HepG2 (cell line): ENCODE data around the gene MGST2. TPM values are rescaled to one million over a fixed set of nuclear protein-coding genes. Genes with fewer than 3 reads are reported as not detected.

Experiments used
- ARNT2 ChIP-seq: sonication (generic); formaldehyde crosslinking; IDR thresholded peaks from 2 replicates; pipeline ENCODE4 v1.8.0; 2022; ENCODE audit warnings: mild to moderate bottlenecking, low read depth, missing genetic modification reagents, moderate library complexity
- CHD4 ChIP-seq: fragments of 200-600 bp; sonication (generic); IDR thresholded peaks from 2 replicates; pipeline ENCODE4 v1.7.0; 2017; ENCODE audit warnings: mild to moderate bottlenecking, low read length, borderline replicate concordance
- HHEX ChIP-seq: IDR thresholded peaks from 2 replicates; pipeline ENCODE4 v1.6.1; 2016; ENCODE audit warnings: control low read depth
- HMGXB4 ChIP-seq, 2 experiments: sonication (generic) in 1 of 2; formaldehyde crosslinking in 1 of 2; IDR thresholded peaks; 2 replicates each; pipeline versions ENCODE4 v1.4.0 to v1.6.1; 2018 to 2020; ENCODE audit warnings: missing genetic modification reagents in 2 of 2, borderline replicate concordance in 1 of 2, low read depth in 1 of 2, mild to moderate bottlenecking in 1 of 2, missing biosample characterization in 1 of 2
- HNF4A ChIP-seq: sonication (generic); formaldehyde crosslinking; IDR thresholded peaks from 2 replicates; pipeline ENCODE4 v1.4.0; 2020; ENCODE audit warnings: missing genetic modification reagents
- IRF2 ChIP-seq: IDR thresholded peaks from 2 replicates; pipeline ENCODE4 v1.6.1; 2018; ENCODE audit warnings: missing genetic modification reagents, missing compliant biosample characterization
- IRX3 ChIP-seq: sonication (generic); formaldehyde crosslinking; IDR thresholded peaks from 2 replicates; pipeline ENCODE4 v1.8.1; 2023; ENCODE audit warnings: mild to moderate bottlenecking, low read depth, missing genetic modification reagents, borderline replicate concordance
- MED8 ChIP-seq: sonication (generic); formaldehyde crosslinking; IDR thresholded peaks from 2 replicates; pipeline ENCODE4 v1.8.1; 2023; ENCODE audit warnings: mild to moderate bottlenecking, missing genetic modification reagents; ENCODE audit not compliant: insufficient replicate concordance
- NFE2 ChIP-seq: sonication (generic); formaldehyde crosslinking; IDR thresholded peaks from 2 replicates; pipeline ENCODE4 v1.4.0; 2020; ENCODE audit warnings: missing genetic modification reagents
- NFKBIZ ChIP-seq: IDR thresholded peaks from 2 replicates; pipeline ENCODE4 v1.6.1; 2018; ENCODE audit warnings: missing genetic modification reagents, missing compliant biosample characterization
- PRDM4 ChIP-seq: sonication (generic); formaldehyde crosslinking; IDR thresholded peaks from 2 replicates; pipeline ENCODE4 v1.9.0; 2021; ENCODE audit warnings: missing genetic modification reagents, borderline replicate concordance
- RAD21 ChIP-seq: fragments of 450-650 bp; formaldehyde crosslinking; IDR thresholded peaks from 2 replicates; pipeline ENCODE4 v1.5.0; 2020; ENCODE audit warnings: mild to moderate bottlenecking
- SIN3A ChIP-seq: IDR thresholded peaks from 2 replicates; pipeline ENCODE4 v1.6.1; 2011; ENCODE audit warnings: low read depth, mild to moderate bottlenecking, control low read depth, low read length, borderline replicate concordance
- ZNF20 ChIP-seq: sonication (generic); formaldehyde crosslinking; IDR thresholded peaks from 2 replicates; pipeline ENCODE4 v1.4.0; 2020; ENCODE audit warnings: mild to moderate bottlenecking, moderate library complexity, missing genetic modification reagents
- ZNF446 ChIP-seq: sonication (generic); formaldehyde crosslinking; IDR thresholded peaks from 2 replicates; pipeline ENCODE4 v1.5.0; 2020; ENCODE audit warnings: mild to moderate bottlenecking, missing genetic modification reagents
- ZNF589 ChIP-seq: sonication (generic); formaldehyde crosslinking; conservative IDR thresholded peaks from 2 replicates; pipeline ENCODE4 v1.8.0; 2022; ENCODE audit warnings: mild to moderate bottlenecking, moderate library complexity, missing genetic modification reagents
- ZNF598 ChIP-seq: sonication (generic); formaldehyde crosslinking; IDR thresholded peaks from 2 replicates; pipeline ENCODE4 v1.5.1; 2020; ENCODE audit warnings: mild to moderate bottlenecking, missing genetic modification reagents, borderline replicate concordance
- ZNF674 ChIP-seq: sonication (generic); formaldehyde crosslinking; IDR thresholded peaks from 2 replicates; pipeline ENCODE4 v1.5.0; 2020; ENCODE audit warnings: low read depth, mild to moderate bottlenecking, missing genetic modification reagents
- ZNF678 ChIP-seq: sonication (generic); formaldehyde crosslinking; IDR thresholded peaks from 2 replicates; pipeline ENCODE4 v1.4.0; 2020; ENCODE audit warnings: mild to moderate bottlenecking, missing genetic modification reagents
- ZNF790 ChIP-seq: sonication (generic); formaldehyde crosslinking; IDR thresholded peaks from 2 replicates; pipeline ENCODE4 v1.8.0; 2022; ENCODE audit warnings: missing genetic modification reagents, mild to moderate bottlenecking, borderline replicate concordance
- polyA plus RNA-seq, 8 experiments: library from polyadenylated mRNA; depleted of rRNA in 3 of 8; stranded (reverse) in 7 of 8; unstranded in 1 of 8; fragments of >200 nt; fragmentation: Illumina TruSeq in 4 of 8; extraction: Trizol in 4 of 8; gene quantifications; 2 replicates each; pipeline versions ENCODE4 v1.2.1 to v1.2.3, GENCODE V29; 2011 to 2016; ENCODE audit warnings: low read depth in 4 of 8, missing spikeins in 1 of 8, mixed read lengths in 1 of 8; ENCODE audit not compliant: insufficient read depth in 1 of 8
- total RNA-seq, 5 experiments: library from RNA; depleted of rRNA; stranded (reverse); fragments of >200 nt; fragmentation: Illumina TruSeq; extraction: Trizol; gene quantifications; 2 replicates each; pipeline ENCODE4 v1.2.3, GENCODE V29; 2016; ENCODE audit warnings: low read depth in 1 of 5
- TF ChIP-seq, protein P1 (sequence below): sonication (generic); formaldehyde crosslinking; IDR thresholded peaks from 2 replicates; pipeline ENCODE4 v1.5.1; 2020; ENCODE audit warnings: mild to moderate bottlenecking, moderate library complexity, missing genetic modification reagents
- TF ChIP-seq, protein P2 (sequence below): sonication (generic); formaldehyde crosslinking; IDR thresholded peaks from 2 replicates; pipeline ENCODE4 v1.4.0; 2020; ENCODE audit warnings: missing genetic modification reagents
- TF ChIP-seq, protein P3 (sequence below): sonication (generic); formaldehyde crosslinking; IDR thresholded peaks from 2 replicates; pipeline ENCODE4 v1.9.0; 2021; ENCODE audit warnings: missing genetic modification reagents, mild to moderate bottlenecking, borderline replicate concordance

Gene MGST2
- total and polyA plus RNA-seq, 2 of the 13 experiments (the other 11 are each of a cell fraction or from before 2014, with no cell fraction given): 205 to 416 TPM

GRCh38 chr4:139740531-139741041 lies 75.0 kb downstream of the MGST2 start (continued):
- TF ChIP-seq ARNT2 (no peak), MED8 (CRISPR knock-in tag) (no peak), ZNF674 (no peak), ZNF589 (CRISPR knock-in tag) (no peak), ZNF790 (CRISPR knock-in tag) (no peak), IRF2 (0 out of 2 replicates have a peak, but pooled peaks have one; percentile 15), PRDM4 (CRISPR knock-in tag) (no peak), NFKBIZ (no peak), IRX3 (CRISPR knock-in tag) (no peak), HHEX (CRISPR knock-in tag) (no peak), RAD21 (no peak), ZNF678 (CRISPR knock-in tag) (no peak), ZNF20 (CRISPR knock-in tag) (no peak), CHD4 (no peak), HMGXB4 (CRISPR knock-in tag; IDR thresholded peaks at IDR 0.05; ENCODE audit: borderline replicate concordance in 1 of 2, low read depth in 1 of 2) (0 out of 4 replicates have a peak, but pooled peaks of 1 of the 2 experiments have one; percentile 51), NFE2 (CRISPR knock-in tag) (no peak), SIN3A (no peak), ZNF446 (CRISPR knock-in tag) (no peak), HNF4A (no peak), ZNF598 (CRISPR knock-in tag) (no peak)
- TF ChIP-seq, protein P1, sequence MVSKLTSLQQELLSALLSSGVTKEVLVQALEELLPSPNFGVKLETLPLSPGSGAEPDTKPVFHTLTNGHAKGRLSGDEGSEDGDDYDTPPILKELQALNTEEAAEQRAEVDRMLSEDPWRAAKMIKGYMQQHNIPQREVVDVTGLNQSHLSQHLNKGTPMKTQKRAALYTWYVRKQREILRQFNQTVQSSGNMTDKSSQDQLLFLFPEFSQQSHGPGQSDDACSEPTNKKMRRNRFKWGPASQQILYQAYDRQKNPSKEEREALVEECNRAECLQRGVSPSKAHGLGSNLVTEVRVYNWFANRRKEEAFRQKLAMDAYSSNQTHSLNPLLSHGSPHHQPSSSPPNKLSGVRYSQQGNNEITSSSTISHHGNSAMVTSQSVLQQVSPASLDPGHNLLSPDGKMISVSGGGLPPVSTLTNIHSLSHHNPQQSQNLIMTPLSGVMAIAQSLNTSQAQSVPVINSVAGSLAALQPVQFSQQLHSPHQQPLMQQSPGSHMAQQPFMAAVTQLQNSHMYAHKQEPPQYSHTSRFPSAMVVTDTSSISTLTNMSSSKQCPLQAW (CRISPR knock-in tag): 0 out of 2 replicates have a peak, but pooled peaks have one; percentile 7
- TF ChIP-seq, protein P2, sequence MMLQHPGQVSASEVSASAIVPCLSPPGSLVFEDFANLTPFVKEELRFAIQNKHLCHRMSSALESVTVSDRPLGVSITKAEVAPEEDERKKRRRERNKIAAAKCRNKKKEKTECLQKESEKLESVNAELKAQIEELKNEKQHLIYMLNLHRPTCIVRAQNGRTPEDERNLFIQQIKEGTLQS (CRISPR knock-in tag): peak; percentile 68; the same call in 1 of the 2 replicates
- TF ChIP-seq, protein P3, sequence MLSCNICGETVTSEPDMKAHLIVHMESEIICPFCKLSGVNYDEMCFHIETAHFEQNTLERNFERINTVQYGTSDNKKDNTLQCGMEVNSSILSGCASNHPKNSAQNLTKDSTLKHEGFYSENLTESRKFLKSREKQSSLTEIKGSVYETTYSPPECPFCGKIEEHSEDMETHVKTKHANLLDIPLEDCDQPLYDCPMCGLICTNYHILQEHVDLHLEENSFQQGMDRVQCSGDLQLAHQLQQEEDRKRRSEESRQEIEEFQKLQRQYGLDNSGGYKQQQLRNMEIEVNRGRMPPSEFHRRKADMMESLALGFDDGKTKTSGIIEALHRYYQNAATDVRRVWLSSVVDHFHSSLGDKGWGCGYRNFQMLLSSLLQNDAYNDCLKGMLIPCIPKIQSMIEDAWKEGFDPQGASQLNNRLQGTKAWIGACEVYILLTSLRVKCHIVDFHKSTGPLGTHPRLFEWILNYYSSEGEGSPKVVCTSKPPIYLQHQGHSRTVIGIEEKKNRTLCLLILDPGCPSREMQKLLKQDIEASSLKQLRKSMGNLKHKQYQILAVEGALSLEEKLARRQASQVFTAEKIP (CRISPR knock-in tag): no peak
